Spleen (tissue), 7 donors: Measurements from ENCODE around the gene CPE.

Experiments used
- POLR2AphosphoS5 ChIP-seq, 3 donors: sonication (generic); formaldehyde crosslinking; IDR thresholded peaks; one replicate each; pipeline ENCODE4 v1.5.1; 2017; ENCODE audit warnings: antibody characterized with exemption in 3 of 3
- TF ChIP-seq, protein P1 (sequence below), 11 experiments: fragments of 200-600 bp in 7 of 11; fragments of 450-650 bp in 4 of 11; sonication (generic) in 4 of 11; IDR thresholded peaks in 8 of 11; conservative IDR thresholded peaks in 3 of 11; 1 replicate in 7 of 11; 2 replicates in 4 of 11; pipeline versions ENCODE4 v1.4.0 to v1.8.0; 2016 to 2021; ENCODE audit warnings: antibody characterized with exemption in 11 of 11, inconsistent platforms in 4 of 11, mild to moderate bottlenecking in 1 of 11
- donor health status: DM: no; HTN: no; CAD: no; lungs with moderate emphysema.
- donor health status: DM: no; HTN: no; CAD: no.
- donor health status: DM: no; HTN: no; CAD: no.

DNA sequence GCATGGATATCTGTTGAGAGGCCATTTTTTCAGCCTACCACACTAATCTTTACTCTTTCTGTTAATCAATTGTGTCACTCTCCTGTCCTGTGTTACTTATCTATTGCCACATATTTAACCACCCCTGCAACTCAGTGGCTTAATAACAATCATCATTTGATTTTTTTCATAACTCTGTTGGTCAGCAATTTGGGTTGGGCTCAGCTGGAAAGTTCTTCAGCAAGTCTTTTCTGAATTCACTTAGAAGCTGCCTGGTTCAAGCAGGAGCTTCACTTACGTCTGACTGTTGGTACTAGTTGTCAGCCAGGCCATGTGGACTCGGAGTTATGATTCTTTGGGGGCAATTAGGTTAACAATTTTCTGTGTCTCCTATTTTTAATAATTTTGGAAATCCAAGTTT is 50.1 kb downstream of the CPE start:
- TF ChIP-seq, protein P1, sequence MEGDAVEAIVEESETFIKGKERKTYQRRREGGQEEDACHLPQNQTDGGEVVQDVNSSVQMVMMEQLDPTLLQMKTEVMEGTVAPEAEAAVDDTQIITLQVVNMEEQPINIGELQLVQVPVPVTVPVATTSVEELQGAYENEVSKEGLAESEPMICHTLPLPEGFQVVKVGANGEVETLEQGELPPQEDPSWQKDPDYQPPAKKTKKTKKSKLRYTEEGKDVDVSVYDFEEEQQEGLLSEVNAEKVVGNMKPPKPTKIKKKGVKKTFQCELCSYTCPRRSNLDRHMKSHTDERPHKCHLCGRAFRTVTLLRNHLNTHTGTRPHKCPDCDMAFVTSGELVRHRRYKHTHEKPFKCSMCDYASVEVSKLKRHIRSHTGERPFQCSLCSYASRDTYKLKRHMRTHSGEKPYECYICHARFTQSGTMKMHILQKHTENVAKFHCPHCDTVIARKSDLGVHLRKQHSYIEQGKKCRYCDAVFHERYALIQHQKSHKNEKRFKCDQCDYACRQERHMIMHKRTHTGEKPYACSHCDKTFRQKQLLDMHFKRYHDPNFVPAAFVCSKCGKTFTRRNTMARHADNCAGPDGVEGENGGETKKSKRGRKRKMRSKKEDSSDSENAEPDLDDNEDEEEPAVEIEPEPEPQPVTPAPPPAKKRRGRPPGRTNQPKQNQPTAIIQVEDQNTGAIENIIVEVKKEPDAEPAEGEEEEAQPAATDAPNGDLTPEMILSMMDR (IDR thresholded peaks at IDR 0.05 in 8 of 11, conservative IDR thresholded peaks at IDR 0.05 in 3 of 11): no peak
- TF ChIP-seq POLR2AphosphoS5 (IDR thresholded peaks at IDR 0.05): no peak
